ENCODE data around the gene GJB1. TPM values are rescaled to one million over a fixed set of nuclear protein-coding genes. Genes with fewer than 3 reads are reported as not detected.
A peak's percentile ranks its signal among the peaks of the same experiment; 100 is the strongest.

GJB1 gene
- total and polyA plus RNA-seq, 12 donors, result not detected

GRCh38 chrX:71250841-71251240, 27.8 kb downstream of the GJB1 start:
- intact Hi-C loops (cut with DNase I), result loop anchor here in 3 of 10 donors (5.0 to 10.0 kb wide), 3 partner anchors 69 to 116 kb away; partner anchors contain the start of gene TAF1 (in 2 of the 3)
- Histone ChIP-seq H3K4me3 (no peak overlapping the region), H3K9me3 (no peaks in the 10 kb centered on the region), H3K27me3 (peaks cover 0 to 11% (median 0%) of the 10 kb centered on the region in 7 donors), H3K27ac (no peak overlapping the region), H3K36me3 (peaks cover 0 to 47% (median 0%) of the 10 kb centered on the region in 9 donors), H3K4me1 (peaks cover 0 to 14% (median 6%) of the 10 kb centered on the region in 9 donors)
- ATAC-seq, result no peak
- WGBS, 2 donors, result 82 to 87% methylated on average over 9 of the region's 9 CpGs
- no peak for DNase-seq
- no peak for TF ChIP-seq CTCF (IDR thresholded peaks at IDR 0.05)

- intact Hi-C loops (cut with DNase I), result loop anchor here in 3 of 10 donors (5.0 to 10.0 kb wide), 3 partner anchors 69 to 116 kb away; partner anchors contain the start of gene TAF1 (in 2 of the 3)
- Histone ChIP-seq H3K4me1 (peaks cover 0 to 14% (median 6%) of the 10 kb centered on the region in 9 donors), H3K27me3 (peaks cover 0 to 11% (median 0%) of the 10 kb centered on the region in 7 donors), H3K36me3 (peaks cover 0 to 42% (median 0%) of the 10 kb centered on the region in 9 donors), H3K27ac (no peak overlapping the region), H3K9me3 (no peaks in the 10 kb centered on the region), H3K4me3 (no peak overlapping the region)
- no peak for TF ChIP-seq CTCF (IDR thresholded peaks at IDR 0.05)
- 57 to 61% methylated on average over 8 of the region's 8 CpGs for WGBS, 2 donors
- no peak for ATAC-seq
- no peak for DNase-seq
Measured at GRCh38 chrX:71251466-71251973, 28.5 kb downstream of the GJB1 start.

- WGBS, 2 donors, result 75 to 79% methylated on average over 2 of the region's 2 CpGs
- DNase-seq (no peak), ATAC-seq (no peak)
- no peaks in the 10 kb centered on the region for H3K9me3 ChIP-seq
- H3K27ac ChIP-seq, result no peak overlapping the region
- TF ChIP-seq CTCF (IDR thresholded peaks at IDR 0.05), result no peak
- H3K27me3 ChIP-seq, result peaks cover 0 to 11% (median 0%) of the 10 kb centered on the region in 7 donors
- H3K36me3 ChIP-seq, result peaks cover 0 to 35% (median 0%) of the 10 kb centered on the region in 9 donors
- intact Hi-C loops (cut with DNase I), result loop anchor here in 3 of 10 donors (5.0 to 10.0 kb wide), 3 partner anchors 70 to 115 kb away; partner anchors contain the start of gene TAF1 (in 2 of the 3)
- H3K4me3 ChIP-seq, result no peak overlapping the region
- H3K4me1 ChIP-seq, result peaks cover 0 to 14% (median 6%) of the 10 kb centered on the region in 9 donors
Measured at GRCh38 chrX:71252221-71252620, 29.2 kb downstream of the GJB1 start.

GRCh38 chrX:71253253-71254091, 30.4 kb downstream of the GJB1 start:
- intact Hi-C loops (cut with DNase I), result loop anchor here in 3 of 10 donors (2.0 to 10.0 kb wide), 4 partner anchors 29 to 114 kb away; partner anchors contain the start of genes TAF1 (in 2 of the 3) and NONO (in 1 of the 3)
- WGBS, 2 donors, result 1 to 2% methylated on average over 23 to 34 of the region's 35 CpGs
- TF ChIP-seq CTCF (IDR thresholded peaks at IDR 0.05), result peak in 8 of 9 donors; percentile 12 to 56 (median 45)
- Histone ChIP-seq H3K4me3 (peak overlapping the region; percentile 40 to 83 (median 72)), H3K36me3 (peaks cover 0 to 22% (median 0%) of the 10 kb centered on the region in 9 donors), H3K9me3 (no peaks in the 10 kb centered on the region), H3K27ac (peak overlapping the region; percentile 79 to 92 (median 87)), H3K4me1 (peaks cover 0 to 14% (median 6%) of the 10 kb centered on the region in 9 donors), H3K27me3 (peaks cover 0 to 11% (median 0%) of the 10 kb centered on the region in 7 donors)
- ATAC-seq (no peak), DNase-seq (peak; percentile 26 to 52)

Measured in heart right ventricle (tissue), 16 donors.